Measurements from ENCODE around the gene DIABLO.
"Not testable (repeated sequence)": the region's sequence is repeated elsewhere in the genome, so short reads cannot be mapped to it uniquely, and the experiment has no call there.

DIABLO gene

GRCh38 chr12:122225683-122226365 lies at the start of gene DIABLO:
Gene DIABLO (minus strand): TSS chr12:122226052. CDS start chr12:122226014, 38 bp downstream.
- DNase-seq, result peak; percentile 96

- DNase-seq, result no peak
These were observed 49.6 kb upstream of the DIABLO start for GRCh38 chr12:122275459-122275858.

GRCh38 chr12:122266230-122266901 lies 40.5 kb upstream of the DIABLO start, which contains the start of gene VPS33A:
Gene VPS33A (minus strand): TSS chr12:122266494. CDS start chr12:122266408, 86 bp downstream.
- peak; percentile 93 for DNase-seq

- no peak for DNase-seq
These were observed 40.0 kb upstream of the DIABLO start for GRCh38 chr12:122265886-122266229.

- DNase-seq, result no peak
These were observed 39.6 kb upstream of the DIABLO start for GRCh38 chr12:122265476-122265875.

- not testable (repeated sequence) for DNase-seq
These were observed 34.9 kb upstream of the DIABLO start for GRCh38 chr12:122260735-122261134.

GRCh38 chr12:122258939-122259338 lies 33.1 kb upstream of the DIABLO start:
- DNase-seq, result not testable (repeated sequence)

- DNase-seq, result not testable (repeated sequence)
These were observed 32.6 kb upstream of the DIABLO start for GRCh38 chr12:122258462-122258861.

GRCh38 chr12:122250536-122250935 lies 24.7 kb upstream of the DIABLO start:
- no peak for DNase-seq

GRCh38 chr12:122250047-122250446 lies 24.2 kb upstream of the DIABLO start:
- no peak for DNase-seq

GRCh38 chr12:122245553-122245952 lies 19.7 kb upstream of the DIABLO start:
- no peak for DNase-seq

GRCh38 chr12:122244565-122245371 lies 18.9 kb upstream of the DIABLO start:
- no peak for DNase-seq

- no peak for DNase-seq
These were observed 18.1 kb upstream of the DIABLO start for GRCh38 chr12:122243965-122244364.

GRCh38 chr12:122238861-122239260 lies 13.0 kb upstream of the DIABLO start:
- DNase-seq, result no peak

- DNase-seq, result no peak
These were observed 9.9 kb upstream of the DIABLO start for GRCh38 chr12:122235741-122236140.

- no peak for DNase-seq
These were observed 6.8 kb upstream of the DIABLO start for GRCh38 chr12:122232691-122233090.

- DNase-seq, result no peak
These were observed 4.9 kb upstream of the DIABLO start for GRCh38 chr12:122230798-122231197.

- no peak for DNase-seq
These were observed 2.2 kb upstream of the DIABLO start for GRCh38 chr12:122228092-122228491.

GRCh38 chr12:122227341-122227740 lies 1.5 kb upstream of the DIABLO start:
- DNase-seq, result no peak

GRCh38 chr12:122226366-122227125 lies 694 bp upstream of the DIABLO start:
- no peak for DNase-seq

- DNase-seq, result no peak
These were observed 9.4 kb downstream of the DIABLO start for GRCh38 chr12:122216445-122216844.

GRCh38 chr12:122215771-122216170 lies 10.1 kb downstream of the DIABLO start:
- no peak for DNase-seq
